ENCODE measurements around the gene TMEM131L. TPM values are rescaled to one million over a fixed set of nuclear protein-coding genes. Genes with fewer than 3 reads are reported as not detected.

The TMEM131L gene
- polyA plus RNA-seq, 3 donors = 11.2 to 58.3 (median 26.0) TPM

DNA sequence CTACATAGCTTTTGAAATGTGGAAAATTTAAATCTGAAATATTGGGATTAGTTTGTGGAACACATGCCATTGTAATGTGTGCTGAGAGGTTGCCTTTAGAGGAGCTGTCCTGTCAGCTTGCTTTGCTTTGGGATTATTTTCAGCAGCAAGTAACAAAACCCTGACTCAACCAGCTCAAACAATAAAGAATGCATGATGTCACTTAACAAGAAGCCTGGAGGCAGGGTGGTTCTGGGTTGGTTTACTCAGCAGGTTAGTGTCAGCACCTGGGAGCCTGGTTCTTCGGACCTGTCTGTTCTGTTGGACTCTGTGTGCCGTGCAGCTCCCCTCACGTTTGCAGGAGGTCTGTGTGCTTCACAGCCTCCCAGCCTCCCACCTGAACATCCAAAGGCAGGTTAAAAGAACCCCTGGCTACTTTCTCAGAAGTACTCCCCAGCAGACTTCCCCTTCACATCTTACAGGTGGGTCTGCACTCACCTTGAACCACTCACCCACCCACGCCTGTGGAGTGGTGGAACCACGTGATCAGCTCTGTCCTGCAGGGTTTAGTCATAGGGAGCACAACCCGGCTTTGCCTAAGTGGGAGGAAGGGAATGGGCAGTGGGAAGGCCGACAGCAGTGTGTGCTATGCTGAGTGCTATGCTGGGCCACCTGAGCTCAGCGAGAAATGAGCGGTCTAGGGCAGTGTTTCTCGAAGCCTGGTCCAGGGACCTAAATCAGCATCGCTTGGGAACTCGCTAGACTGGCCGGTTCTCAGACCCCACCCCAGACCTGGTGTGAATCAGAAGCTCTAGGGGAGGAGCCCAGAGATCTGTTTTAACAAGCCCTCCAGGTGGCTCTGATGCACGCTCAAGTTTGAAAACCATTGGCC is 20.4 kb downstream of the TMEM131L start:
- peak overlapping the region; percentile 85 to 93 for H3K27ac ChIP-seq (ENCODE audit: low read depth in 1 of 2, low read length in 2 of 2)
- intact Hi-C loops (cut with micrococcal nuclease) = no loop called here
- peaks cover 14 to 40% of the 10 kb centered on the region in 2 donors for H3K36me3 ChIP-seq (replicated peaks in 1 of 2; ENCODE audit: control insufficient read depth in 1 of 2, insufficient read depth in 2 of 2, low read length in 2 of 2)
- H3K9me3 ChIP-seq (replicated peaks in 1 of 2; ENCODE audit: control insufficient read depth in 1 of 2, insufficient read depth in 1 of 2, low read length in 2 of 2) = no peaks in the 10 kb centered on the region
- H3K4me3 Mint-ChIP-seq = no peak overlapping the region
- H3K27me3 ChIP-seq (ENCODE audit: control insufficient read depth in 2 of 2, insufficient read depth in 2 of 2, low read length in 2 of 2) = no peaks in the 10 kb centered on the region
- H2AFZ ChIP-seq (ENCODE audit: insufficient read depth, low read depth, low read length, poor library complexity, severe bottlenecking) = no peak overlapping the region
- peaks cover 35 to 42% of the 10 kb centered on the region in 2 donors for H3K36me3 Mint-ChIP-seq
- peak overlapping the region in 6 of 7 donors; percentile 49 to 96 (median 92) for H3K27ac Mint-ChIP-seq
- H3K4me1 ChIP-seq (ENCODE audit: control insufficient read depth in 1 of 2, insufficient read depth in 2 of 2, low read length in 2 of 2) = peaks cover 39 to 49% of the 10 kb centered on the region in 2 donors
- peak overlapping the region; percentile 72 for H3K9ac ChIP-seq (ENCODE audit: insufficient read depth, low read length, poor library complexity, severe bottlenecking)
- no peak for DNase-seq
- H3K4me3 ChIP-seq (replicated peaks in 1 of 3; ENCODE audit: low read depth in 2 of 3, low read length in 3 of 3) = no peak overlapping the region
- no peak overlapping the region for H3K4me2 ChIP-seq (replicated peaks; ENCODE audit: extremely low read depth, low read length, poor library complexity, severe bottlenecking)
- H3K79me2 ChIP-seq (ENCODE audit: insufficient read depth, low read length) = peaks cover 96% of the 10 kb centered on the region
- TF ChIP-seq, protein P1, sequence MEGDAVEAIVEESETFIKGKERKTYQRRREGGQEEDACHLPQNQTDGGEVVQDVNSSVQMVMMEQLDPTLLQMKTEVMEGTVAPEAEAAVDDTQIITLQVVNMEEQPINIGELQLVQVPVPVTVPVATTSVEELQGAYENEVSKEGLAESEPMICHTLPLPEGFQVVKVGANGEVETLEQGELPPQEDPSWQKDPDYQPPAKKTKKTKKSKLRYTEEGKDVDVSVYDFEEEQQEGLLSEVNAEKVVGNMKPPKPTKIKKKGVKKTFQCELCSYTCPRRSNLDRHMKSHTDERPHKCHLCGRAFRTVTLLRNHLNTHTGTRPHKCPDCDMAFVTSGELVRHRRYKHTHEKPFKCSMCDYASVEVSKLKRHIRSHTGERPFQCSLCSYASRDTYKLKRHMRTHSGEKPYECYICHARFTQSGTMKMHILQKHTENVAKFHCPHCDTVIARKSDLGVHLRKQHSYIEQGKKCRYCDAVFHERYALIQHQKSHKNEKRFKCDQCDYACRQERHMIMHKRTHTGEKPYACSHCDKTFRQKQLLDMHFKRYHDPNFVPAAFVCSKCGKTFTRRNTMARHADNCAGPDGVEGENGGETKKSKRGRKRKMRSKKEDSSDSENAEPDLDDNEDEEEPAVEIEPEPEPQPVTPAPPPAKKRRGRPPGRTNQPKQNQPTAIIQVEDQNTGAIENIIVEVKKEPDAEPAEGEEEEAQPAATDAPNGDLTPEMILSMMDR (IDR thresholded peaks at IDR 0.05) = no peak
- 90% methylated on average over 12 of the region's 14 CpGs for WGBS (ENCODE audit: insufficient coverage)
- no peaks in the 10 kb centered on the region for H3K27me3 Mint-ChIP-seq (ENCODE audit: low read depth in 3 of 3)
- peaks cover 96% of the 10 kb centered on the region for H4K20me1 ChIP-seq (ENCODE audit: insufficient read depth, low read length)
- peaks cover 63% of the 10 kb centered on the region for H3K4me1 Mint-ChIP-seq
- no peaks in the 10 kb centered on the region for H3K9me3 Mint-ChIP-seq

DNA sequence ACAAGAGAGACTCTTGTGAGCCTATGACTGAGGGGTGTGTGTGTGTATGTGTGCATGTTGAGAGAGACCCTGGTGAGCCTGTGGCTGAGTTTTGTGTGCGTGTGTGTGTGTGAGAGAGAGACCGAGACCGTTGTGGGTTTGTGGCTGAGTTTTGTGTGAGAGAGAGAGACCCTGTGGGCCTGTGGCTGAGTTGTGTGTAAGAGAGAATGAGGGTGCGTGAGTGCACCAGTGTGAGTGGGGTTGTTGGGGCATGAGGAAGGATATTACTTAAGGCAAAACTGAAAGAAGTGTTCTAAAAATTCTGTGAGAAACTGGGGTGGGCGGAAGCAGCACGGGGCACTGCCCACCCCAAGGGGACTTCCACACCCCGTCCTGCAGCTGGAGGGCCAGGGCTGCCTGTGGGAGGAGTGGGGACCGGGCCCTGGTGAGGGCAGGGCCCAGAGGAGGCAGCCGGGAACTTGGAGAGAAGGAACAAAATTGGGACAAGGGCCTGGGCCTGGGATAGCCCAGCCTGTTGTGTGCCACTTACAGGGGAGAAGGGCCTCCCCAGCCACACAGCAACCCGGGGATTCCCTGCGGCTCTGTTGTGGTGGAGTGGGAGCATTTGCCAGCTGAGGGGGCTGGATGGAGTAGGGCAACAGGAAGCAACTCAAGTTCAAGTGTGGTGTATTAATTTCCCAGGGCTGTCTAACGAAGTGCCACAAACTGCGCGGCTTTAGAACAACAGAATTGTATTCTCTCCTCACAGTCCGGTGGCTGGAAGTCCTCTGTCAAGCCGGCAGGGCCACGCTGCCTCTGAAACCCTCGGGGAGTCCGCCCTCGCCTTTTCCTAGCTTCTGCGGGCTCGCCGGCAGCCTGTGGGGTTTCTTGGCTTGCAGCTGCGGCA is 22.1 kb downstream of the TMEM131L start:
- Histone ChIP-seq H3K9ac (ENCODE audit: insufficient read depth, low read length, poor library complexity, severe bottlenecking) (peak overlapping the region; percentile 72), H3K27ac (ENCODE audit: low read depth in 1 of 2, low read length in 2 of 2) (peak overlapping the region; percentile 85 to 93), H3K9me3 (replicated peaks in 1 of 2; ENCODE audit: control insufficient read depth in 1 of 2, insufficient read depth in 1 of 2, low read length in 2 of 2) (no peaks in the 10 kb centered on the region), H4K20me1 (ENCODE audit: insufficient read depth, low read length) (peaks cover 93% of the 10 kb centered on the region), H3K4me1 (ENCODE audit: control insufficient read depth in 1 of 2, insufficient read depth in 2 of 2, low read length in 2 of 2) (peaks cover 39 to 47% of the 10 kb centered on the region in 2 donors), H2AFZ (ENCODE audit: insufficient read depth, low read depth, low read length, poor library complexity, severe bottlenecking) (peak overlapping the region; percentile 39), H3K27me3 (ENCODE audit: control insufficient read depth in 2 of 2, insufficient read depth in 2 of 2, low read length in 2 of 2) (no peaks in the 10 kb centered on the region), H3K79me2 (ENCODE audit: insufficient read depth, low read length) (peaks cover 96% of the 10 kb centered on the region), H3K36me3 (replicated peaks in 1 of 2; ENCODE audit: control insufficient read depth in 1 of 2, insufficient read depth in 2 of 2, low read length in 2 of 2) (peaks cover 14 to 38% of the 10 kb centered on the region in 2 donors), H3K4me3 (replicated peaks in 1 of 3; ENCODE audit: low read depth in 2 of 3, low read length in 3 of 3) (peak overlapping the region; percentile 7 to 64 (median 15)), H3K4me2 (replicated peaks; ENCODE audit: extremely low read depth, low read length, poor library complexity, severe bottlenecking) (peak overlapping the region; percentile 78)
- Mint-ChIP-seq H3K9me3 (no peaks in the 10 kb centered on the region), H3K27me3 (ENCODE audit: low read depth in 3 of 3) (no peaks in the 10 kb centered on the region), H3K4me1 (peaks cover 57% of the 10 kb centered on the region), H3K4me3 (peak overlapping the region; percentile 62 to 89), H3K27ac (peak overlapping the region; percentile 87 to 96 (median 93)), H3K36me3 (peaks cover 36 to 46% of the 10 kb centered on the region in 2 donors)
- WGBS (ENCODE audit: insufficient coverage) = 1% methylated on average over 20 of the region's 24 CpGs
- DNase-seq = peak; percentile 59 to 88 (median 72)
- TF ChIP-seq, protein P1 (IDR thresholded peaks at IDR 0.05) = no peak
- intact Hi-C loops (cut with micrococcal nuclease) = no loop called here

Measured in CD14-positive monocyte (primary cell).